GM12878 (cell line): ENCODE data around the gene MOXD1. TPM values are rescaled to one million over a fixed set of nuclear protein-coding genes. Genes with fewer than 3 reads are reported as not detected.

Experiments used
- ATAC-seq: fragments of 200-7000 bp; cut with Tn5 transposase; 3 replicates; pipeline ENCODE4 v1.9.1; 2020; ENCODE audit warnings: mild to moderate bottlenecking, moderate library complexity
- BruUV-seq: library from RNA; stranded (reverse); fragments of 400-500 nt; replicated peaks from 2 replicates; lab custom pipeline; 2021; lab: Mats Ljungman, UMichigan
- CTCF ChIA-PET: fragments of 300-600 bp; sonication (Branson Sonifier 250); formaldehyde crosslinking; extraction: SDS; loops from one replicate; lab custom pipeline; 2021; ENCODE audit warnings: inconsistent platforms; lab: Yijun Ruan, JAX
- POLR2A ChIA-PET: fragments of 350-600 bp; formaldehyde crosslinking; extraction: SDS; loops from one replicate; lab custom pipeline; 2021; ENCODE audit warnings: inconsistent platforms; lab: Charles Lee
- RAD21 ChIA-PET: fragments of 300-600 bp; sonication (Branson Sonifier 250); formaldehyde crosslinking; loops from one replicate; lab custom pipeline; 2023; ENCODE audit warnings: antibody characterized with exemption; ENCODE audit not compliant: unreplicated experiment; lab: Charles Lee
- SMC1A ChIA-PET: fragments of 300-600 bp; sonication (Branson Sonifier 250); formaldehyde crosslinking; loops from one replicate; lab custom pipeline; 2023; ENCODE audit not compliant: unreplicated experiment, uncharacterized antibody; lab: Charles Lee
- DNase-seq: peaks from one replicate; pipeline ENCODE4 v3.0.0-alpha.2; 2011; ENCODE audit warnings: low read depth, low spot score
- FAIRE-seq: peaks from 3 replicates; lab custom pipeline; 2011; peaks lifted over from hg19 to GRCh38; lab: Jason Lieb, UNC
- H2AFZ ChIP-seq: 2 replicates; pipeline ENCODE4 v1.6.0; 2011; ENCODE audit warnings: low read depth, low read length, control low read depth; ENCODE audit not compliant: control insufficient read depth
- H3K27ac ChIP-seq: 2 replicates; pipeline ENCODE4 v1.5.1; 2011; ENCODE audit warnings: control low read depth; ENCODE audit not compliant: control insufficient read depth, insufficient read depth
- H3K27me3 ChIP-seq, 2 experiments: replicated peaks in 1 of 2; 2 replicates each; pipeline versions ENCODE4 v1.6.0 to v1.6.1; 2011; ENCODE audit warnings: low read length in 1 of 2; ENCODE audit not compliant: control insufficient read depth in 2 of 2, insufficient read depth in 2 of 2
- H3K36me3 ChIP-seq, 2 experiments: 2 replicates each; pipeline ENCODE4 v1.5.1; 2011; ENCODE audit warnings: low read length in 1 of 2; ENCODE audit not compliant: control insufficient read depth in 2 of 2, insufficient read depth in 2 of 2
- H3K4me1 ChIP-seq: 2 replicates; pipeline ENCODE4 v1.6.1; 2011; ENCODE audit warnings: mild to moderate bottlenecking, low read length, moderate library complexity, mixed read lengths; ENCODE audit not compliant: control insufficient read depth, insufficient read depth
- H3K4me2 ChIP-seq: 2 replicates; pipeline ENCODE4 v1.6.0; 2011; ENCODE audit warnings: control low read depth; ENCODE audit not compliant: control insufficient read depth, insufficient read depth
- H3K4me3 ChIP-seq: fragments of 200-600 bp; sonication (generic); 2 replicates; pipeline ENCODE4 v1.5.1; 2016
- H3K79me2 ChIP-seq: 2 replicates; pipeline ENCODE4 v1.6.0; 2011; ENCODE audit warnings: low read length; ENCODE audit not compliant: control insufficient read depth, insufficient read depth
- H3K9ac ChIP-seq: 2 replicates; pipeline ENCODE4 v1.8.0; 2011; ENCODE audit warnings: low read length, control low read depth, mixed read lengths; ENCODE audit not compliant: control insufficient read depth, insufficient read depth
- H3K9me3 ChIP-seq: replicated peaks from 3 replicates; pipeline ENCODE4 v1.5.1; 2011; ENCODE audit warnings: mild to moderate bottlenecking, low read length; ENCODE audit not compliant: control insufficient read depth, insufficient read depth
- H4K20me1 ChIP-seq: 2 replicates; pipeline ENCODE4 v1.6.0; 2011; ENCODE audit not compliant: control insufficient read depth, insufficient read depth
- IKZF1 ChIP-seq: fragments of 450-650 bp; conservative IDR thresholded peaks from 2 replicates; pipeline ENCODE4 v1.6.1; 2017; ENCODE audit warnings: antibody characterized with exemption, mild to moderate bottlenecking
- JUND ChIP-seq: IDR thresholded peaks from 2 replicates; pipeline ENCODE4 v1.6.1; 2012; ENCODE audit warnings: low read depth, mild to moderate bottlenecking, low read length, improper control_type of control experiment, moderate library complexity
- NBN ChIP-seq: fragments of 450-650 bp; IDR thresholded peaks from 2 replicates; pipeline ENCODE4 v1.6.1; 2016
- NKRF ChIP-seq: fragments of 450-650 bp; conservative IDR thresholded peaks from 2 replicates; pipeline ENCODE4 v1.6.1; 2017; ENCODE audit warnings: mild to moderate bottlenecking, moderate library complexity
- NR2C2 ChIP-seq: IDR thresholded peaks from 2 replicates; pipeline ENCODE4 v1.6.1; 2011; ENCODE audit warnings: borderline replicate concordance, low read depth; ENCODE audit not compliant: control insufficient read depth, insufficient read length
- PKNOX1 ChIP-seq: fragments of 450-650 bp; IDR thresholded peaks from 2 replicates; pipeline ENCODE4 v1.6.1; 2016; ENCODE audit warnings: mild to moderate bottlenecking
- SRF ChIP-seq, 2 experiments: IDR thresholded peaks; 2 replicates each; pipeline ENCODE4 v1.6.1; 2011; ENCODE audit warnings: low read depth in 2 of 2, low read length in 2 of 2, mild to moderate bottlenecking in 1 of 2, moderate library complexity in 1 of 2
- YBX1 ChIP-seq: fragments of 450-650 bp; IDR thresholded peaks from 2 replicates; pipeline ENCODE4 v1.6.1; 2016; ENCODE audit warnings: antibody characterized with exemption
- WGBS: methylation state at CpG from one replicate; pipeline ENCODE4 v1.1.6; 2016; ENCODE audit warnings: low lambda C conversion rate; ENCODE audit not compliant: insufficient replicate concordance, insufficient coverage; ENCODE audit errors: missing lambda C conversion rate; 5-methylcytosine and 5-hydroxymethylcytosine counted together
- in situ Hi-C: fragments of 300-500 bp; cut with MboI; formaldehyde crosslinking; loops from 9 replicates; pipeline ENCODE4 v1.14.3; 2018; ENCODE audit warnings: mixed read lengths
- intact Hi-C: fragments of 100-400 bp; cut with micrococcal nuclease; formaldehyde crosslinking; loops from one replicate; pipeline ENCODE4 v1.14.2; 2022; ENCODE audit not compliant: unreplicated experiment
- polyA plus RNA-seq, 11 experiments: library from polyadenylated mRNA; depleted of rRNA in 4 of 11; unstranded in 6 of 11; stranded (reverse) in 5 of 11; fragments of >200 nt; fragmentation: Nextera tagmentation in 4 of 11; fragmentation: Illumina TruSeq in 1 of 11; extraction: Ambion mirVana in 4 of 11; extraction: Trizol in 1 of 11; gene quantifications; 1 replicate in 1 of 11; 2 replicates in 10 of 11; pipeline versions ENCODE4 v1.2.1 to v1.2.3, GENCODE V29; 2011 to 2016; ENCODE audit warnings: inconsistent platforms in 2 of 11, missing spikeins in 2 of 11, low read depth in 1 of 11
- total RNA-seq, 4 experiments: library from RNA; depleted of rRNA in 3 of 4; stranded (reverse); fragments of >200 nt in 3 of 4; fragmentation: Illumina TruSeq in 1 of 4; extraction: Trizol in 1 of 4; gene quantifications; 2 replicates each; pipeline versions ENCODE4 v1.2.1 to v1.2.3, GENCODE V29; 2013 to 2021

The MOXD1 gene
- total and polyA plus RNA-seq, 10 of the 15 experiments (the other 5 are each of a cell fraction or from before 2014, with no cell fraction given), result 0.03 to 2.1 (median 0.64) TPM

- H3K4me3 ChIP-seq, result no peak overlapping the region
- ChIA-PET CTCF (interaction anchor here (2.6 to 15.9 kb wide), 3 partner anchors 5 to 195 kb away, joined by 12 to 462 read pairs (median 462); no protein-coding TSS in a partner anchor), POLR2A (interaction anchor here (1.1 kb wide), 1 partner anchor 10 kb away, joined by 3 read pairs; no protein-coding TSS in a partner anchor), RAD21 (interaction anchor here (1.5 to 2.4 kb wide), 2 partner anchors 9 to 10 kb away, joined by 4 to 11 read pairs; no protein-coding TSS in a partner anchor), SMC1A (interaction anchor here (0.6 to 2.8 kb wide), 8 partner anchors 8 to 195 kb away, joined by 3 to 23 read pairs (median 4); no protein-coding TSS in a partner anchor)
- WGBS, result 69% methylated on average over 3 of the region's 3 CpGs
- no TSS peak for BruUV-seq
- intact Hi-C loops (loop anchor here (10.0 kb wide), 3 partner anchors 365 to 505 kb away; partner anchors contain the start of gene SLC18B1), in situ Hi-C loops (no loop called here)
- no peaks in the 10 kb centered on the region for H3K27me3 ChIP-seq
- H3K27ac ChIP-seq, result no peak overlapping the region
- no peak for ATAC-seq
- no peaks in the 10 kb centered on the region for H3K79me2 ChIP-seq
- no peaks in the 10 kb centered on the region for H4K20me1 ChIP-seq
- TF ChIP-seq JUND, result no peak
- no peak for TF ChIP-seq NBN
- no peak for TF ChIP-seq PKNOX1
- TF ChIP-seq YBX1, result no peak
- no peak for TF ChIP-seq IKZF1
- no peak for TF ChIP-seq NKRF
- TF ChIP-seq SRF (IDR thresholded peaks at IDR 0.05; ENCODE audit: low read depth in 2 of 2, low read length in 2 of 2), result no peak
- TF ChIP-seq NR2C2, result no peak
- no peak for DNase-seq
- H3K9ac ChIP-seq, result no peak overlapping the region
- H3K36me3 ChIP-seq, result no peaks in the 10 kb centered on the region
- no peak overlapping the region for H2AFZ ChIP-seq
- H3K9me3 ChIP-seq, result no peaks in the 10 kb centered on the region
- no peak for FAIRE-seq
- H3K4me2 ChIP-seq, result no peak overlapping the region
- H3K4me1 ChIP-seq, result peaks cover 3% of the 10 kb centered on the region
Measured at GRCh38 chr6:132289756-132290155, 111.5 kb downstream of the MOXD1 start.
